HG02642 (cell line): ENCODE measurements around the gene NXF3.
"Not testable (repeated sequence)": the region's sequence is repeated elsewhere in the genome, so short reads cannot be mapped to it uniquely, and the experiment has no call there.

Source experiments
- ATAC-seq: cut with Tn5 transposase; IDR thresholded peaks from one replicate; pipeline ENCODE4 v1.9.1; 2021; ENCODE audit warnings: mild to moderate bottlenecking; ENCODE audit not compliant: unreplicated experiment, poor library complexity

Gene NXF3, protein sequence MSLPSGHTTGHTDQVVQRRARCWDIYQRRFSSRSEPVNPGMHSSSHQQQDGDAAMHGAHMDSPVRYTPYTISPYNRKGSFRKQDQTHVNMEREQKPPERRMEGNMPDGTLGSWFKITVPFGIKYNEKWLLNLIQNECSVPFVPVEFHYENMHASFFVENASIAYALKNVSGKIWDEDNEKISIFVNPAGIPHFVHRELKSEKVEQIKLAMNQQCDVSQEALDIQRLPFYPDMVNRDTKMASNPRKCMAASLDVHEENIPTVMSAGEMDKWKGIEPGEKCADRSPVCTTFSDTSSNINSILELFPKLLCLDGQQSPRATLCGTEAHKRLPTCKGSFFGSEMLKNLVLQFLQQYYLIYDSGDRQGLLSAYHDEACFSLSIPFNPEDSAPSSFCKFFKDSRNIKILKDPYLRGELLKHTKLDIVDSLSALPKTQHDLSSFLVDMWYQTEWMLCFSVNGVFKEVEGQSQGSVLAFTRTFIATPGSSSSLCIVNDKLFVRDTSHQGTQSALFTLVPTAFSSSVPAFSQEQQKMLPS

DNA sequence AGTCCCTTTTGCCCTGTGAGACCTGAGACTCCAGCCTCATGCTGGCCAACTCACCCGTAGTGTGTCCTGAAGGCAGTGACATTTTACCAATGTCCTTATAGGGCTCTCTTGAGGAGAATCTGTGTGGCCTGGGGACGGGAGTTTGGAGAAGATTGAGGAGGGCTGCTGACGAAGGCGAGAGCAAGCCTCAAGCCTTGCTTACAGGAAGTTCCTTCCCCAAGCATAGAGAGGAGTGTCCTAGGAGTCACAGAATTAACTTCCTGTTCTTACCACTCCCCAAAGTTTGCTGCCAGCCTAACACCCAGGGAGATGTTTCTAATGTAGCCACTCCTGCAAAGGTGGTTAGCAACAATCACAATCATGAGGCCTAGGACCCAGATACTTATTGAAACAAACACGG is at the start of gene NXF3:
TSS of gene NXF3 (minus strand) at position 202 of the 400 bp plus-strand sequence. CDS start at position 82, 120 bp downstream.
- no peak for ATAC-seq

DNA sequence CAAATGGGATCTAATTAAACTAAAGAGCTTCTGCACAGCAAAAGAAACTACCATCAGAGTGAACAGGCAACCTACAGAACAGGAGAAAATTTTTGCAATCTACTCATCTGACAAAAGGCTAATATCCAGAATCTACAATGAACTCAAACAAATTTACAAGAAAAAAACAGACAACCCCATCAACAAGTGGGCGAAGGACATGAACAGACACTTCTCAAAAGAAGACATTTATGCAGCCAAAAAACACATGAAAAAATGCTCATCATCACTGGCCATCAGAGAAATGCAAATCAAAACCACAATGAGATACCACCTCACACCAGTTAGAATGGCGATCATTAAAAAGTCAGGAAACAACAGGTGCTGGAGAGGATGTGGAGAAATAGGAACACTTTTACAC is 43.6 kb upstream of the NXF3 start:
- not testable (repeated sequence) for ATAC-seq

DNA sequence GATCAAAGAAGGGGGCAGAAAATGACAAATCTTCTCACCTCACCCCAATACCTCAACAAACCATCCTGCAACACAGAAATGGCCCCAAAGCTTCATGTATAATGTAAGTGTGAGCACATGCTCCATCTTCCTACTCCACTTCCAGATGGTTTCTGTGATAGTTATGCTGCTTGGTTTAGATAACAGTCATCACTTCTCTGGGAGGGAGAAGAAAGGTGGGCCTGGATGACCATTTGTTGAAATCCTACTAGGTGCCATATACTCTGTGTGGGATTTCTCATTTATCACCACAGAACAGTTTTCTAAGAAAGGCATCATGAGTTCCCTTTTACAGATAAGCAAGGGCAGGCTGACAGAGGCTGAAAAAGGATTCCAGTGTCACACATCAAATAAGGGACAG is 31.3 kb upstream of the NXF3 start:
- no peak for ATAC-seq

DNA sequence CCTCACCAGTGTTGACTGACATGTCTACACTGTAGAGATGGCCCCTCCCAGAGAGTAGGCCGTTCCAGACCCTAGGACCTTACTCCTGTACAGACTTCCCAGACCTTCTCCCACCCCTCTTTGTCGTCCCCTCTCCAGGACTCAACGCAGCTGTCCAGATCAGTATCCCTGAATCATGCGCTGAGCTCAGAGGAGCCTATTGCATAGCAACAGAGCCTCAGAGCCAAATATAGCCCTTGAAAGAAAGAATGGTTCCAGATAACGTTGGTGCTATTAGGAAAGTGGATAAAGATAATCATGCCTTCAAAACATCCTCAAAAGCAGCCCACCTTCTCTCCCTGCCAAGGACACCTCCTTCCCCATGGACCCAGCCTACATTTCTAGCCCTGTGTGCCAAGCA is 27.8 kb upstream of the NXF3 start:
- ATAC-seq: no peak

DNA sequence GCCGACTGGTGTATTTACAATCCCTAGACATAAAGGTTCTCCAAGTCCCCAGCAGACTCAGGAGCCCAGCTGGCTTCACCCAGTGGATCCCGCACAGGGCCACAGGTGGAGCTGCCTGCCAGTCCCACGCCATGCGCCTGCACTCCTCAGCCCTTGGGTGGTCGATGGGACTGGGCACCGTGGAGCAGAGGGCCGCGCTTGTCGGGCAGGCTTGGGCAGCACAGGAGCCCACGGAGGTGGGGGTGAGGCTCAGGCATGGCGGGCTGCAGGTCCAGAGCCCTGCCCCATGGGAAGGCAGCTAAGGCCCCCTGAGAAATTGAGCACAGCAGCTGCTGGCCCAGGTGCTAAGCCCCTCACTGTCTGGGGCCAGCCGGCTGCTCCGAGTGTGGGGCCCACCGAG is 24.0 kb upstream of the NXF3 start:
- not testable (repeated sequence) for ATAC-seq

DNA sequence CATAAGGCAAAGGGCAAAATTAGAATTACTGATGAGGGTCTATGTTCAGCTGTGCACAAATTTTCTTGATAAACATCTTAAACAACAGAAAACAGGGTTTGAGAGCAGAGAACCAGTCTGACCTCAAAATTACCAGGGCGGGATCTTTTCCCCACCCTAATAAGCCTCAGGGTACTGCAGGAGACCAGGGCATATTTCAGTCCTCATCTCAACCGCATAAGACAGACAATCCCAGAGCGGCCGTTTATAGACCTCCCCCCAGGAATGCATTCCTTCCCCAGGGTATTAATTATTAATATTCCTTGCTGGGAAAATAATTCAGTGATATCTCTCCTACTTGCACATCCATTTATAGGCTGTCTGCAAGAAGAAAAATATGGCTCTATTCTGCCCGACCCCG is 16.6 kb upstream of the NXF3 start:
- ATAC-seq: not testable (repeated sequence)

DNA sequence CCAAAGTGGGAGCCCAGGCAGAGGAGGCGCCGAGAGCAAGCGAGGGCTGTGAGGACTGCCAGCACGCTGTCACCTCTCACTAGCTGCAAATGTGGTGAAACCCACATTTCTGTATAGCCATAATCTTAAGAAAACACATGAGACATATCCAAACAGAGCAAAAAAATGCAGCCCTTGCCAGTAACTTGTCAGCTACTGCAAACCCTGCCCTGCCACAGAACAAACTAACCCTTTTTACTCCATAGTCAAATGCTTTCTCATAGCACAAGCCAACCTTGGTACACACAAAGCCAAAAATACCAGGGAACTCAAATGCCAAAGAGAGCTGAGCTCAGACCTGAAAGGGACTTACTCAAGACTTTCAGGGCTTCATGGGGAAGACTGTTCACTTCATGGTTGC is 14.9 kb upstream of the NXF3 start:
- ATAC-seq: no peak

DNA sequence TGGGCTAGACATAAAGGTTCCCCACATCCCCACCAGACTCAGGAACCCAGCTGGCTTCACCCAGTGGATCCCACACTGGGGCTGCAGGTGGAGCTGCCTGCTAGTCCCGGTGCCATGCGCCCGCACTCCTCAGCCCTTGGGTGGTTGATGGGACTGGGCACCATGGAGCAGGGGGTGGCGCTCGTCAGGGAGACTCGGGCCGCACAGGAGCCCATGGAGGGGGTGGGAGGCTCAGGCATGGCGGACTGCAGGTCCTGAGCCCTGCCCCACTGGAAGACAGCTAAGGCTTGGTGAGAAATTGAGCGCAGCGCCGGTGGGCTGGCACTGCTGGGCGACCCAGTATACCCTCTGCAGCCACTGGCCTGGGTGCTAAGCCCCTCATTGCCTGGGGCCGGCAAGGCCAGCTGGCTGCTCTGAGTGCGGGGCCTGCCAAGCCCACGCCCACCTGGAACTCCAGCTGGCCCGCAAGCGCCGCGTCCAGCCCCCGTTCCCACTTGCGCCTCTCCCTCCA is 14.3 kb upstream of the NXF3 start:
- ATAC-seq: not testable (repeated sequence)

DNA sequence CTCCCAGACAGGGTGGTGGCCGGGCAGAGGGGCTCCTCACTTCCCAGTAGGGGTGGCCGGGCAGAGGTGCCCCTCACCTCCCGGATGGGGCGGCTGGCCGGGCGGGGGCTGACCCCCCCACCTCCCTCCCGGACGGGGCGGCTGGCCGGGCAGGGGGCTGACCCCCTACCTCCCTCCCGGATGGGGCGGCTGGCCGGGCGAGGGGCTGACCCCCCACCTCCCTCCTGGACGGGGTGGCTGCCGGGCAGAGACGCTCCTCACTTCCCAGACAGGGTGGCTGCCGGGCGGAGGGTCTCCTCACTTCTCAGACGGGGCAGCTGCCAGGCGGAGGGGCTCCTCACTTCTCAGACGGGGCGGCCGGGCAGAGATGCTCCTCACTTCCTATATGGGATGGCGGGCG is 11.4 kb upstream of the NXF3 start:
- not testable (repeated sequence) for ATAC-seq

DNA sequence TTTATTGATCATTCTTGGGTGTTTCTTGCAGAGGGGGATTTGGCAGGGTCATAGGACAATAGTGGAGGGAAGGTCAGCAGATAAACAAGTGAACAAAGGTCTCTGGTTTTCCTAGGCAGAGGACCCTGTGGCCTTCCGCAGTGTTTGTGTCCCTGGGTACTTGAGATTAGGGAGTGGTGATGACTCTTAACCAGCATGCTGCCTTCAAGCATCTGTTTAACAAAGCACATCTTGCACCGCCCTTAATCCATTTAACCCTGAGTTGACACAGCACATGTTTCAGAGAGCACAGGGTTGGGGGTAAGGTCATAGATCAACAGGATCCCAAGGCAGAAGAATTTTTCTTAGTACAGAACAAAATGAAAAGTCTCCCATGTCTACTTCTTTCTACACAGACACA is 10.9 kb upstream of the NXF3 start:
- not testable (repeated sequence) for ATAC-seq

DNA sequence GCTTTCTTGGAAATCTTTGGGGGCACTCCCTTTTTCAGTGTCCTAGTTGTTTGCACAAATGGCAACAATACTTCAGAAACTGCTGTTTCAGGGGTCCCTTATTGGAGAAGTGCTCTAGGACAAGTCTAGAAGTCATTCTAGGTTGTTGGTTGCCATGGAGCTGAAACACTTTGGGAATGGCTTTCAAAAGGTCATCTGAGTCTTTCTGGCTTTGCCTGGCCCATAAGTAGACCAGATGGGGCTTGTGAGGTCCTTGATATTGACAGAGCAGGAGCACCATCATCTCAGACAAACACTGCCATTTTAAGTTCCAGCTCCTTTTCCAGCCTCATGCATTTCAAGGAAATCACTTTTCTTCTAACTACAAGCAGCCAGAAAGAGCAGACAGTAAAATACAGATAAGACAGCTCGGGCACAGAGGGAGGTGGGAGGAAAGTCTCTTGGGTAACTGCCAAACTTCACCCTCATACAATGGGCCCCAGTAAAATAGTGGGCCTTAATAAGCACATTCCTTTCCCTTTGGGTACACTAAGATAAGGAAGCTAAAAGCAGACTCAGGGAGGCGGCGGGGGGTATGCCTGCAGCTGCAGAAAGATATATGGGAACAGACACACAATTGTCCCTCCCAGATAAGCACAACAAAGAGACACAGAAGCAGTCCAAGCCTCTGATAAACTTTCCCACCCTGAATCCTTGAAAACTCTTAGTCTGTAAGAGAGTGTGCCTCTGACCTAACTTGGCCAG is 8.5 kb upstream of the NXF3 start:
- ATAC-seq: no peak

DNA sequence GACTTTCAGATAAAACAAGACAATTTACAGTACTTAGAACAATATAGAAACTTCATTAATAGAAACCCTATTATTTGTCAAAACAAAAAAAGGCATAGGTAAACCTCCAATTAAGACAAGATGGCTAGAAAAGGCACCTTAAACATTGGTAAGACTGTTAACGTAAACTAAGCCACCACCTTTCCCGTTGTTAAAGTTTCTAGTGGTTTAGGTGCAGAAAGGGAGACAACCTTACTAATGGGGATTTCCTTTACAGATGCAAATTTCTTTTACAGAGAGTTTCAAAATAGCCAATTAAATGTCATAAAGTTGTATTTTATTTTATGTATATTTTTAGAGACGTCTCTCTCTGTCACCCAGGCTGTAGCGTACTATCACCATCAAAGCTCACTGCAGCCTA is 7.5 kb upstream of the NXF3 start:
- no peak for ATAC-seq

DNA sequence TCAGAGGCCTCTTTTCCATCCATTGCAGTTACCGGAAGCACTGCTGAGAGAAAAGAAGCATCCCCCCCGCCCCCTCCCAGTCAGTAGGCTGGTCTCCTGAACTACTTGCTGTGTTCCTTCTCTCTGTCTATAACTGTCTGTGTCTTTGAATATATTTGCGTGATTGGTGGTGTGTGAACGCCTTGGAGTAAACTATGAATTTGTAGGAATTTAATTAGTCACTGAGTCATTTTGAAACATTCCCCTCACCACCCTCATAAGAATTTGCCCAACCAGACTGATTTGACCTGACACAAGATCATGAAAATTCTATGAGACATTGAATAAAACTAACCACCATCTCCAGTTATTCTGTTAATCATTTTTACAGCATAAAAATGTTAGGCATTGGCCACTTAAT is 6.7 kb upstream of the NXF3 start:
- ATAC-seq: no peak

DNA sequence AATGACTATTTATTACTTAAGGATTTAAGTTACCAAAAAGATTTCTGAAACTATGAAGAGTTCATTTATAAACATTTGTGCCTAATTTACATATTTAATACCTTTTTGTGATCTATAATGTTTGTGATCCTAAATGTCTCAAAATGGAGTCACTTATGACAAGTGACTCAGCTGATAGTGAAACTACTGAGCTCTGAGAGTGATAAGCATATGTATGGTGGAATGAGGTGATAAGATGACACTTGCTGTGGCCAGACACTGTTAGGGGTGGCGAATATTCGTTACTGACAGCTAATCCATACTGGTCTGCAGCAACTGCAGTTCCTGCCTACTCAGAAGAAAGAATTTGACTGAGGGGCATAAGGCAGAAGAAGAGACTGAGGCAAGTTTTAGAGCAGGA is 5.5 kb upstream of the NXF3 start:
- ATAC-seq: no peak

DNA sequence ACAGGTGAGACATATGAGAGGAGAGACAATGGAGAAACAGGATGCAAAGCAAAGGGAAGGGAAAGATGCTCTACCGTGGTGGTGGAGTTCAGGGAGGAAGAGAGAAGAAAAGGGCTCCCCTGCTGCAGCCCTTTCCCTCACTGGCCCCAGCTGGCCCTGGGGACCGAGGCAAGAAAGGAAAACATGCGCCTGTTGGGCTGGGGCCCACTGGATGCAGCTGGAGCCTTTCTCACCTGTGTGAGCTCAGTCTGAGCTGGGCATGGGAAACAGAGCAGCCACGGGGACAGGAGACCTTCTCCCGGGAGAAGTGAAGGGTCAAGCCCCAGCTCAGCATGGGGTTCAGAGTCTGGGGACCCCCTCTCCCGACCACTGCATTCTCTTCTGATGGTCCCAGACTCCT is 11.9 kb downstream of the NXF3 start:
- no peak for ATAC-seq

DNA sequence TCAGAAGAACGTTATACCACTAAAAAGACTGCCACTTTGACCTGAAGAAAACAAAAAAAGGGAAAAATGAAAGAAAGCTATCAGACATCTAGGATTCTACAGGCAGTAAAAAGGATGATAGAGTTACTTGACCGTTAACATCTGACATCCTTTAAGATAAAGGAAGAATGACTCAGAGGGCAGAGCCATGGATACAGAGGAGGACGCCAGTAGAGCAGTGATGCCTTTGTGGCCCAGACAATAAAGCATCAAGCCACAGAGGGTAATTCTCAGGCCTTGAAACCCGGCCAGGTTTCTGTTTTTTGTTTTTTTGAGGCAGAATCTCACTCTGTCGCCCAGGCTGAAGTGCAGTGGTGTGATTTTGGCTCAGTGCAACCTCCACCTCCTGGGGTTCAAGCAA is 19.5 kb downstream of the NXF3 start:
- no peak for ATAC-seq

DNA sequence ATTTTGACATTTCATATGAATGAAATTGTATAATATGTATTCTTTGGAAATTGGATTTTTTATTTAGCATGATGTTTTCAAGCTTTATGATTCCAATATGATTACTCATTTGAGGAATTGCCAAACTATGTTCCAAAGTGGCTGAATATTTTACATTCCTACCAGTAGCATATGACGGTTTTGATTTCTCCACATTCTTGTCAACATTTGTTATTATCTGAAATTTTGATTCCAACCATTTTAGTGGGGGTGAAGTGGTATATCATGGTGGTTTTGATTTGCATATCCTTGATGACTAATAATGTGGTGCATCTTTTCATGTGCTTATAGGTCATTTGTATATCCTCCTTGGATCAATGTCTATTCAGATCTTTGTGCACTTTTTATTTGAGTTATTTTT is 26.3 kb downstream of the NXF3 start:
- ATAC-seq: no peak

DNA sequence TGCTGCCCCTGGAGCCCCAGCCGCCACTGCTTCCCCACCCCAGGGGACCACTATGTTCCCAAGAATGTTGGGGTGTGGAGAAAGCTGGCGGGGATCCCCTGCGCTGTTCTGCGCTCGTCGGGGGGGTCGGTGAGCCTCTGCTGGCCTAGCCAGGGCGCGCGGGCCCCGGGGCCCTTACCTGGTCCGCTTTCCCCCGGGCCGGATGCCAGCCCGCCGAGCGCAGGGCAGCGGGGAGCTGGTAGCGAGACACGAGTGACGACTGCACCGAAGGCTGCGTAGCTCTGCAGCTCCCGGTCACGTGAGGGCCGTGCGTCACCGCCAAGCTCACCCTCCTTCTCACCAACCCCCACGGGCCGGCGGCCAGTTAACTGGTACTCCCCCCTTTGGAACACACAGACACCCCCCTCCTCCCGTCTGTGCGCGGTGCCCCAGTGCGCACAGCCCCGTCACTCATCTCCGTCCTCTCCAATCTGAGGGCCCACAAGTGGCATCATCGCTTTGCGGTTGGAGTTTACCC is 29.0 kb downstream of the NXF3 start, which contains the start of gene BEX1:
TSS of gene BEX1 (minus strand) at position 254 of the 517 bp plus-strand sequence. CDS start 897 bp downstream, outside the sequence.
- no peak for ATAC-seq

DNA sequence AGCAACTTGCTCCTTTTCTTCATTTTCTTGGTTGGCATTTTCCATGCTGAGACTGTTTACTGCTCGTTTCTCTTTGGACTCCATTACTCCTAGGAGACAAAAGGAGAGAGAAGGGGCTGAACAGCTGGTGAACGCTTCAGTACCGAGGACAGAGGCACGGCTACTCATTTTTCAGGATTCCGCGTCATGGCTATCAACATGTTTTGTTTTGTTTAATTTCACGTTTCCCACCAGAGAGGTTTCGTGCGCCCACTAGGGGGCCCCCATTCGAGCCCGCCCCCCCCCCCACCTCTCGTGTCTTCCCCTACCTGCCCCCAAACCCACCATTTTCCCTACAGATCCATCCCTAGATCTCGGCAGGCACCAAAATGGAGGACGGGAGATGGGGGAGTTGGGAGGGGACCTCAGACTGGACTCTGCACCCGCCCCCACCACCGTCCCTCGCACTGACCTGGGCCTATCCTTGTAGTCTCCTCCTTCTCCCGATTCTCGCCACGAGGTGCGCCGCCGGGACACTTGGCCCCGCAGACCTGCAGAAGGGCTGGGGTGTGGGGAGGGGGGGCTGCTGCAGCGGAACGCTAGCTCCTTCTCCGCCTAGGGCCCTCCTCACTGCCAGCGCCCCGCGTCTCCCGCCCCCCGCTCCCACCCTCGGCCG is 29.6 kb downstream of the NXF3 start:
- ATAC-seq: no peak

DNA sequence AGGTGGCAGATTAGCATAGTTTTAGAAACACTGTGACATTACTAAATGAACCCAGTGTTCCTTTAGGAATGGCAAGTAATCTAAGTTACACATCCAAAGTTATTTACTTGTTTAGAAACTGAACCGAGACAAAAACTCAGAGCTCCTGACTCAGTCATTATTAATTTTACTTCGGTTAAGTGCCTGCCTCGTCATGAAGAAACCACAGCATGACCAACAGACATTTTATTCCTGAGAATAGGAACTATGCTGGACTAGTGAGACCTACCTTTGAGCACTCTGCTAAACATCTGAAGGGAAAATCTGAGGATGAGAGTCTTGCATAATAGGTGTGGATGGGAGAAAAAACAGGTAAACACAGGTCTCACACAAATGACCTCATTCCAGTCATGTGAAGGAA is 31.5 kb downstream of the NXF3 start:
- no peak for ATAC-seq
